Heart left ventricle (tissue), 13 donors: ENCODE measurements around the gene LENG1.
"Not testable (repeated sequence)": the region's sequence is repeated elsewhere in the genome, so short reads cannot be mapped to it uniquely, and the experiment has no call there.

Experiments
- CTCF ChIP-seq, 12 donors: fragments of 200-600 bp; sonication (generic) in 4 of 12; IDR thresholded peaks; one replicate each; pipeline versions ENCODE4 v1.5.0 to v1.8.0; 2018 to 2022; ENCODE audit warnings: antibody characterized with exemption in 12 of 12, mild to moderate bottlenecking in 5 of 12
- POLR2A ChIP-seq, 2 donors: fragments of 450-650 bp; IDR thresholded peaks; one replicate each; pipeline ENCODE4 v1.6.1; 2017; ENCODE audit warnings: antibody characterized with exemption in 2 of 2, mild to moderate bottlenecking in 2 of 2, moderate library complexity in 2 of 2
- donor health status: ischemic (EF 13 %, LVEDD 7.1; RV severe dilation, severe dysfunction).
- donor health status: DM: no; HTN: yes; CAD: no.
- donor health status: DM: no; HTN: no; CAD: no.
- donor health status: ischemic (EF 25% LVEDD 6.9; RV normal size, moderate dysfunction).
- donor health status: ischemic (EF 25% LVEDD 5.7; RV mildly dilated, moderate dysfunction).
- donor health status: ischemic (EF 35%, LVEDD 5.7; RV mildly dilated, moderate dysfunction).
- donor health status: nonischemic (EF 11% LVEDD 7.7; RV severe dilation, severe dysfunction).
- donor health status: DM: yes; HTN: yes; CAD: no.
- donor health status: PGD.
- donor health status: ischemic (EF 29% LVEDD 5.4; RV normal size, mild dysfunction).
- donor health status: nonischemic (EF 23%, LVEDD 6.1; RV moderate dilation, normal function).

- not testable (repeated sequence) for TF ChIP-seq POLR2A, CTCF (IDR thresholded peaks at IDR 0.05)
Observed at GRCh38 chr19:54171736-54172431, 12.4 kb upstream of the LENG1 start.
